ENCODE measurements around the gene ADAMTSL1.

GRCh38 chr9:18864516-18864915 is 390.6 kb downstream of the ADAMTSL1 start:
- TF ChIP-seq CTCF (IDR thresholded peaks at IDR 0.05) (no peak), ZFX (IDR thresholded peaks at IDR 0.05; ENCODE audit: borderline replicate concordance) (no peak)

Measured in 22Rv1 (cell line).